Ovary (tissue), 3 donors: Measurements from ENCODE around the gene ABHD8.

ENCODE experiments used
- CTCF ChIP-seq, 3 donors: fragments of 450-650 bp in 2 of 3; fragments of 200-600 bp in 1 of 3; IDR thresholded peaks; one replicate each; pipeline versions ENCODE4 v1.5.1 to v1.8.0; 2016 to 2022; ENCODE audit warnings: antibody characterized with exemption in 3 of 3, mild to moderate bottlenecking in 1 of 3
- EP300 ChIP-seq: sonication (generic); formaldehyde crosslinking; IDR thresholded peaks from one replicate; pipeline ENCODE4 v1.6.1; 2017; ENCODE audit warnings: antibody characterized with exemption
- POLR2A ChIP-seq: fragments of 450-650 bp; IDR thresholded peaks from one replicate; pipeline ENCODE4 v1.6.1; 2017; ENCODE audit warnings: antibody characterized with exemption, mild to moderate bottlenecking, moderate library complexity
- donor health status: DM: no; HTN: no; CAD: no.

GRCh38 chr19:17322854-17323253, 19.6 kb upstream of the ABHD8 start:
- TF ChIP-seq CTCF (IDR thresholded peaks at IDR 0.05) = no peak
- no peak for TF ChIP-seq POLR2A
- TF ChIP-seq EP300 = no peak
